Dedifferentiated amniotic fluid mesenchymal stem cell (primary cell): ENCODE results near the gene TBX2.

Source experiments
- DNase-seq: peaks from one replicate; pipeline ENCODE4 v3.0.0-alpha.2; 2016; ENCODE audit errors: extremely low spot score

The TBX2 gene

DNA sequence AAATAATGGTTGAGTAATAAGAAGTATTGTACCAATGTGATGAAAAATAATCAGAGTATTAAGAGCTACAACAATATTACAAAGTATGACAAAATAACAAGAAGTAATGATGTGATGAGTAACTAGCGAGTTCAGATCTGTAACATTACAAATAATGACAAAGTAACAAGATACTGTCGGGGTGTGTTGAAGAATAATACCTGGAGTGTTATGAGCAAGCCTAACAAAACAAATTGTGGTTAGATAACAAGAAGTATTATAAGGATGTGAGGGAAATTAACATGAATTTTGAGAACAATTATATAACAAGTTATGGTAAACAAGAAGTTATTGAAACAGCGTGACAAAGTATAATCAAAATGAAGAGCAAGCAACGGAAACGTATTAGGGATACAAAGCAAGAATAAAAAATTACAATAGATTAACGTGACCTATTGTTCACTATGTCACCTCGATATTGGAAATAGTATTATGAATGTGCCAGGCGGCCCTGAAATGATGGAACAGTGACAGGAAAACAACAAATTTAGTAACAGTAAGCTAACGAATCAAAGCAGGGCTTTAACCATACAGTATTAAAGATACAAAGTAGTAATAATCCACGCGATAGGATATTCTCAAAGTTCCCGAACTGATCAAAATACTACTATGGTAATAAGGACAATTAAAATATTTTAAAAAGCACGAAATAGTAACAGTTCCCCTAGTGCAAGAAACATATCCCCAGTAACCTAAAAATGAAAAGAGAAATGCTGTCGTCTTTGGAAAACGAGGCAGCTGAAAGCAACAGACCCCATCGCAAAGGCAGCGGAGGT, 54.1 kb downstream of the TBX2 start:
- DNase-seq, result no peak

DNA sequence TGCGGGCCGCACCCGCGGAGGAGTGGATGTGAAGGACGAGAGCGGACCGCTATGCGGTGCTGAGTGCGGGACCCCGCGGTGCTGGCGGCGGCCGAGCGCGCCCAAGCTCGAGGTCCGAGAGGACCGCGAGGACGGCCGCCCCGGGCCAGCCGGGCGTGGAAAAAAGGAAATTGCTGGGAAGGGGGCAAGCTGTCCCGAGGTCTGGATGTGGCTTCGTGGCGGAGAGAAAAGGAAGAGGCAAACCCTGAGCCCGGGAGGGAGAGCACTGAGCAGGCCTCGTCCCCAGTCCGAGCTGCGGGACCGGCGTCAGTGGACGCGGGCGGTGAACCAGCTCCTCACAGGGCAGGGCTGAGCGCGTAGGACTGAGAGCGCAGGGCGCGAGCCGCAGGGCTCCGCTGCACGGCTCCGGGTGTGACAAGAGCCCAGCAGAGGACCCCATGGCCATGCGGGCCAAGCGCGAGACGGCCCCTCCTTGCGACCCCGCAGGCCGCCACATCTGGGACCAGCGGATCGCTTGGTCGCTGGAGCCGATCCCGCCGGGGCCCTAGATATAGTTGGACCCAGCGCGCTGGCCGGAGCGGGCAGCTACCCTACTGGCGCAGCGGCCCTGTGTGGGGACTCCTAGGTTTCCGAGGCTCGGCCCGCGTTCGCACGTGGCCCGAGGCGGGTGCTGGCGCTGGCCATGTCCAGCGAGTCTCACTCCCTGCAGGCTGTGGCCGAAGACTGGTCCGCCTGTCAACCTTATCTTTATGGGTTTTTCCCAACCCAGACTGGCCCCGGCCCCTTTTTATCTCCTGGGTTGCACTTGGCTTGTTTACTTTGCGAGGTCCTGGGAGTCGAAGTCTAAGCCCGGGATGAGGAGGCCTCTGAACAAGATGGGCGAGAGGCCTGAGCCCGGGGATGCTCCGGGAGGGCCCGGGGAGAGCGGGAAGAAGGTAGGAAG, 55.0 kb downstream of the TBX2 start:
- DNase-seq, result no peak

- no peak for DNase-seq
These were observed 55.8 kb downstream of the TBX2 start for GRCh38 chr17:61455324-61456060.

- no peak for DNase-seq
These were observed 56.5 kb downstream of the TBX2 start for GRCh38 chr17:61456061-61456681.

GRCh38 chr17:61456688-61457225, 57.1 kb downstream of the TBX2 start:
- no peak for DNase-seq

DNA sequence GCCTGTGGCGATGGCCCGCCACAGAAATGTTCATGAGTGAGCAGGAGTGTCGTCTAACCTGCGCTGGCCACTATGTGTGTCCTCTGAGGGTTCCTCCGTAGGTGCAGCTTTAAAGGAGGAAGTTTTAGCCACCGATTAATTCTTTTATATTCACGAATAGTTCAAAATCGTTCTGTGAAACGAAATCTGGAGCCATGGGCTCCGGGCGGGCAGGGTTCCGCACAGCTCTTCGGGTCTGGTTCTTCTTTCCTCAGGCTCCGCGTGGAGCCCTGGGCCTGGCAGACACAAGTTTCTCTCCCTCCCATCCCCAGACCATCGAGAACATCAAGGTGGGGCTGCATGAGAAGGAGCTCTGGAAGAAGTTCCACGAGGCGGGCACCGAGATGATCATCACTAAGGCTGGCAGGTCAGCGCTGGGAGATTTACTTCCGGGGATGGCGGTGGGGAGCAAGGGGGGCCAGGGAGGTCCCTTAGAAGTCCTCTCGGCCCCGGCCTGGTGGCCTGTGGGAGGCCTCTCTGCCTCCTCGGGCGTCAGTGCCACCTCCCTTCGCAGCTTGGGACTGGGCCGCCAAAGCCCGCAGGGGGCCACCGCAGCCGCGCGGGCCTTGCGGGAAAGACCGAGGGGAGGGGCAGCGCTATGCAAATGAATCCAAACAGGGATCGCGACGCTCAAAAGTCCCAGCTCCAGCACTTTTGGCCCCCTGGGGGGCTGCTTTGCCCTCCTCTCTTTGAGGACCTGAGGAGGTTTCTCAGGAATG, 57.8 kb downstream of the TBX2 start:
- no peak for DNase-seq

- no peak for DNase-seq
These were observed 58.4 kb downstream of the TBX2 start for GRCh38 chr17:61458000-61458399.

- DNase-seq, result no peak
These were observed 58.9 kb downstream of the TBX2 start for GRCh38 chr17:61458421-61459141.
